ENCODE results near the gene SHANK2. TPM values are rescaled to one million over a fixed set of nuclear protein-coding genes. Genes with fewer than 3 reads are reported as not detected.

Gene SHANK2
- polyA plus RNA-seq, 1 donor from 2014 or later, result 13.6 TPM

DNA sequence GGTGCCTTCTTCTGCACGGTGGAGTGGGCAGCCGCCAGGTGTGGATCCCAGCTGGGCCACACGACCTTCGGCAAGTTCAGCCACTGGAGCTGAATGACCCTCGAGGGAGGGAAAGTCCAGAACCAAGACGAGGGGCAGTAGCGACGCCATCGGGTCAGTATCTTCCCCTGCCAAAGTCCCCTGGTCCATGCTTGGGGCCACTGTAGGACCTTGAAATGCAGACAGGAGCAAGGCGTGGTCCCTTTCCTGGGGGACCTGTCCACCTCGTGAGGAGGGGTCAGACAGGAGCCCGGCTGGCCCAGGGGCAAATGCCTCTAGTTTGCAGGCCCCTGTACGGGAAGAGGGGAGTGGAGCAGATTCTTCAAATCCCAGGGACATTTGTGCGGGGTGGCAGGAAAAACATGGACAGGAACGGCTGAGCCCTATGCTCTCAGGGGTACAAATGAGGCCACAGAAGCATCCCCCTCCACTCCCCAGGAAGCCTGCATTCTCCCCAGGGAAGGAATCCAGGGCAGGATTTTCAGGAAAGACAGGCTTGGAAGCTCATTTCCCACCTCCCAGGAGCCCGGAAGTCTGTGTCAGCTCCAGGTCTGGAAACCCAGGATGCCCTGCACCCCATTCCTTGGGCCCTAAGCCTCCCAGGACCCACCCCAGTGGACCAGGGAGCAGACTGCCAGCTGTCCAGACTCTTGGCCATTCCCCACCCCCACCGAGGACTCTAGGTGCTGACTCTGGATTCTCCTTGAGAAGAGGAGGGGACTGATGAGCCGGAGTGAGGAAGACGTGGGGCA lies 6.6 kb downstream of the SHANK2 start:
- TF ChIP-seq RAD21 (conservative IDR thresholded peaks at IDR 0.05) (no peak), SMC3 (conservative IDR thresholded peaks at IDR 0.05; ENCODE audit: poor library complexity) (no peak)
- TF ChIP-seq, protein P1, sequence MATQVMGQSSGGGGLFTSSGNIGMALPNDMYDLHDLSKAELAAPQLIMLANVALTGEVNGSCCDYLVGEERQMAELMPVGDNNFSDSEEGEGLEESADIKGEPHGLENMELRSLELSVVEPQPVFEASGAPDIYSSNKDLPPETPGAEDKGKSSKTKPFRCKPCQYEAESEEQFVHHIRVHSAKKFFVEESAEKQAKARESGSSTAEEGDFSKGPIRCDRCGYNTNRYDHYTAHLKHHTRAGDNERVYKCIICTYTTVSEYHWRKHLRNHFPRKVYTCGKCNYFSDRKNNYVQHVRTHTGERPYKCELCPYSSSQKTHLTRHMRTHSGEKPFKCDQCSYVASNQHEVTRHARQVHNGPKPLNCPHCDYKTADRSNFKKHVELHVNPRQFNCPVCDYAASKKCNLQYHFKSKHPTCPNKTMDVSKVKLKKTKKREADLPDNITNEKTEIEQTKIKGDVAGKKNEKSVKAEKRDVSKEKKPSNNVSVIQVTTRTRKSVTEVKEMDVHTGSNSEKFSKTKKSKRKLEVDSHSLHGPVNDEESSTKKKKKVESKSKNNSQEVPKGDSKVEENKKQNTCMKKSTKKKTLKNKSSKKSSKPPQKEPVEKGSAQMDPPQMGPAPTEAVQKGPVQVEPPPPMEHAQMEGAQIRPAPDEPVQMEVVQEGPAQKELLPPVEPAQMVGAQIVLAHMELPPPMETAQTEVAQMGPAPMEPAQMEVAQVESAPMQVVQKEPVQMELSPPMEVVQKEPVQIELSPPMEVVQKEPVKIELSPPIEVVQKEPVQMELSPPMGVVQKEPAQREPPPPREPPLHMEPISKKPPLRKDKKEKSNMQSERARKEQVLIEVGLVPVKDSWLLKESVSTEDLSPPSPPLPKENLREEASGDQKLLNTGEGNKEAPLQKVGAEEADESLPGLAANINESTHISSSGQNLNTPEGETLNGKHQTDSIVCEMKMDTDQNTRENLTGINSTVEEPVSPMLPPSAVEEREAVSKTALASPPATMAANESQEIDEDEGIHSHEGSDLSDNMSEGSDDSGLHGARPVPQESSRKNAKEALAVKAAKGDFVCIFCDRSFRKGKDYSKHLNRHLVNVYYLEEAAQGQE (IDR thresholded peaks at IDR 0.05; ENCODE audit: borderline replicate concordance), result no peak
- Histone ChIP-seq H3K9me3 (ENCODE audit: low read length) (no peaks in the 10 kb centered on the region), H3K9ac (ENCODE audit: low read length) (no peak overlapping the region), H3K9me2 (ENCODE audit: insufficient read depth, low read length) (no peaks in the 10 kb centered on the region), H3K4me2 (ENCODE audit: low read length) (no peak overlapping the region), H4K20me1 (ENCODE audit: insufficient read depth) (no peaks in the 10 kb centered on the region), H3K27ac (ENCODE audit: low read length) (no peak overlapping the region), H2AFZ (ENCODE audit: low read depth, low read length) (no peak overlapping the region), H3K4me3 (ENCODE audit: low read length) (no peak overlapping the region), H3K36me3 (ENCODE audit: insufficient read depth, low read length) (no peaks in the 10 kb centered on the region), H3K79me2 (replicated peaks; ENCODE audit: insufficient read depth, low read length) (no peaks in the 10 kb centered on the region), H3F3A (ENCODE audit: insufficient read depth, low read length, poor library complexity, severe bottlenecking) (no peaks in the 10 kb centered on the region), H3K27me3 (ENCODE audit: insufficient read depth, low read depth, low read length) (peaks cover 26% of the 10 kb centered on the region)

DNA sequence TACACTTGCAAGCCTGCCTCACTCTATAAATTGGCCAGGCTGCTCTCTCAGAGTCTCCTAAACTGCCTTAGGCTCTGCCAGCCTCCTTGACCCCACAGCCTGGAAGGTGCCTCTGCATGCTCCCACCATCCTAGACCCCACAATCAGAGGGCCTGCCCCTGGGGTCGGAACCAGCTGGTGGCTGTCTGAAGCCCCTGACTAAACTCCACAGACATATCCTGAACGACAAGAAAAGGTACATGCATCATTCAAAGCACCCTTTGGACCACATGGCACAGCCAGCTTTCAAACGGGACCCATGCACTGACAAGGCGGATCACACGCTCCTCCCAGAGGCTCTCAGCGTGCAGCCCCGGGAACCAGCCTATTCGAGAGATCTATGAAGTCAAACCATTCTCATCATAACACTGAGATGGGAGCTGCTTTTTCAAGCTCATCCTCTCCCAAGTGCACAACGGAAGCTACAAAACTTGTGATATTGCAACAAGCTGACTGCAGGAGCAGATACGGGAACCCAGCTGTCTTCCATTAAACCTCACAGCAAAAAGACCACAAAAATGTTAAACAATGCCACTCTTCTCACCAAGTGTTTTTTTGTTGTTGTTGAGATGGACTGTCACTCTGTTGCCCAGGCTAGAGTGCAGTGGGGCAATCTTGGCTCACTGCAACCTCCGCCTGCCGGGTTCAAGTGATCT lies 8.1 kb downstream of the SHANK2 start:
- Histone ChIP-seq H3K9ac (ENCODE audit: low read length) (no peak overlapping the region), H3K27ac (ENCODE audit: low read length) (no peak overlapping the region), H3K9me2 (ENCODE audit: insufficient read depth, low read length) (no peaks in the 10 kb centered on the region), H4K20me1 (ENCODE audit: insufficient read depth) (no peaks in the 10 kb centered on the region), H2AFZ (ENCODE audit: low read depth, low read length) (no peak overlapping the region), H3F3A (ENCODE audit: insufficient read depth, low read length, poor library complexity, severe bottlenecking) (no peaks in the 10 kb centered on the region), H3K4me3 (ENCODE audit: low read length) (no peak overlapping the region), H3K79me2 (replicated peaks; ENCODE audit: insufficient read depth, low read length) (no peaks in the 10 kb centered on the region), H3K27me3 (ENCODE audit: insufficient read depth, low read depth, low read length) (peaks cover 10% of the 10 kb centered on the region), H3K36me3 (ENCODE audit: insufficient read depth, low read length) (no peaks in the 10 kb centered on the region), H3K4me2 (ENCODE audit: low read length) (no peak overlapping the region), H3K9me3 (ENCODE audit: low read length) (no peaks in the 10 kb centered on the region)
- TF ChIP-seq RAD21 (conservative IDR thresholded peaks at IDR 0.05), result no peak
- no peak for TF ChIP-seq TAF1 (IDR thresholded peaks at IDR 0.05; ENCODE audit: low read depth)
- no peak for TF ChIP-seq SMC3 (conservative IDR thresholded peaks at IDR 0.05; ENCODE audit: poor library complexity)
- no peak for TF ChIP-seq EZH2 (IDR thresholded peaks at IDR 0.05; ENCODE audit: borderline replicate concordance, insufficient read depth, low read length, poor library complexity, severe bottlenecking)
- no peak for TF ChIP-seq MXI1 (conservative IDR thresholded peaks at IDR 0.05; ENCODE audit: poor library complexity, severe bottlenecking)
- TF ChIP-seq POLR2AphosphoS5 (IDR thresholded peaks at IDR 0.05), result no peak
- TF ChIP-seq EP300 (conservative IDR thresholded peaks at IDR 0.05; ENCODE audit: poor library complexity, severe bottlenecking), result no peak
- TF ChIP-seq, protein P1 (IDR thresholded peaks at IDR 0.05; ENCODE audit: borderline replicate concordance), result no peak
- TF ChIP-seq, protein P2, sequence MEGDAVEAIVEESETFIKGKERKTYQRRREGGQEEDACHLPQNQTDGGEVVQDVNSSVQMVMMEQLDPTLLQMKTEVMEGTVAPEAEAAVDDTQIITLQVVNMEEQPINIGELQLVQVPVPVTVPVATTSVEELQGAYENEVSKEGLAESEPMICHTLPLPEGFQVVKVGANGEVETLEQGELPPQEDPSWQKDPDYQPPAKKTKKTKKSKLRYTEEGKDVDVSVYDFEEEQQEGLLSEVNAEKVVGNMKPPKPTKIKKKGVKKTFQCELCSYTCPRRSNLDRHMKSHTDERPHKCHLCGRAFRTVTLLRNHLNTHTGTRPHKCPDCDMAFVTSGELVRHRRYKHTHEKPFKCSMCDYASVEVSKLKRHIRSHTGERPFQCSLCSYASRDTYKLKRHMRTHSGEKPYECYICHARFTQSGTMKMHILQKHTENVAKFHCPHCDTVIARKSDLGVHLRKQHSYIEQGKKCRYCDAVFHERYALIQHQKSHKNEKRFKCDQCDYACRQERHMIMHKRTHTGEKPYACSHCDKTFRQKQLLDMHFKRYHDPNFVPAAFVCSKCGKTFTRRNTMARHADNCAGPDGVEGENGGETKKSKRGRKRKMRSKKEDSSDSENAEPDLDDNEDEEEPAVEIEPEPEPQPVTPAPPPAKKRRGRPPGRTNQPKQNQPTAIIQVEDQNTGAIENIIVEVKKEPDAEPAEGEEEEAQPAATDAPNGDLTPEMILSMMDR (IDR thresholded peaks at IDR 0.05; ENCODE audit: poor library complexity, severe bottlenecking), result no peak
